Upper lobe of right lung (tissue), 1 donor: Measurements from ENCODE around the gene TIMM44. TPM values are rescaled to one million over a fixed set of nuclear protein-coding genes. Genes with fewer than 3 reads are reported as not detected.

Experiments used
- ATAC-seq: fragments of 200-7000 bp; cut with Tn5 transposase; one replicate; pipeline ENCODE4 v1.9.1; 2020; ENCODE audit warnings: mild to moderate bottlenecking, moderate library complexity
- DNase-seq: peaks from one replicate; pipeline ENCODE4 v3.0.0-alpha.2; 2020
- H3K27ac ChIP-seq: fragments of 200-600 bp; one replicate; pipeline ENCODE4 v1.8.0; 2022
- H3K27me3 ChIP-seq: fragments of 200-600 bp; one replicate; pipeline ENCODE4 v1.8.0; 2022; ENCODE audit warnings: mild to moderate bottlenecking
- H3K36me3 ChIP-seq: fragments of 200-600 bp; one replicate; pipeline ENCODE4 v1.8.0; 2022
- H3K4me1 ChIP-seq: fragments of 200-600 bp; one replicate; pipeline ENCODE4 v1.8.0; 2022
- H3K4me3 ChIP-seq: fragments of 200-600 bp; one replicate; pipeline ENCODE4 v1.8.0; 2022; ENCODE audit warnings: mild to moderate bottlenecking
- H3K9me3 ChIP-seq: fragments of 200-600 bp; one replicate; pipeline ENCODE4 v1.8.0; 2022
- intact Hi-C: fragments of 100-400 bp; cut with DNase I; formaldehyde crosslinking; loops from one replicate; pipeline ENCODE4 v1.11.0; 2022
- long read RNA-seq: library from polyadenylated mRNA; unstranded; transcript quantifications from one replicate; pipeline ENCODE4 v2.0.0, GENCODE V29; 2021
- total RNA-seq: library from RNA; stranded (reverse); fragmentation: NEBNext Ultra II Directional; extraction: Animal tissue kit (Norgen Biotek cat#: 25700); gene quantifications from one replicate; pipeline ENCODE4 v1.2.1, GENCODE V29; 2021
- TF ChIP-seq, protein P1 (sequence below): fragments of 200-600 bp; IDR thresholded peaks from one replicate; pipeline ENCODE4 v1.8.0; 2022; ENCODE audit warnings: antibody characterized with exemption
- donor health status: DM: no; HTN: yes; CAD: no; lungs with severe emphysema.

Gene TIMM44, protein sequence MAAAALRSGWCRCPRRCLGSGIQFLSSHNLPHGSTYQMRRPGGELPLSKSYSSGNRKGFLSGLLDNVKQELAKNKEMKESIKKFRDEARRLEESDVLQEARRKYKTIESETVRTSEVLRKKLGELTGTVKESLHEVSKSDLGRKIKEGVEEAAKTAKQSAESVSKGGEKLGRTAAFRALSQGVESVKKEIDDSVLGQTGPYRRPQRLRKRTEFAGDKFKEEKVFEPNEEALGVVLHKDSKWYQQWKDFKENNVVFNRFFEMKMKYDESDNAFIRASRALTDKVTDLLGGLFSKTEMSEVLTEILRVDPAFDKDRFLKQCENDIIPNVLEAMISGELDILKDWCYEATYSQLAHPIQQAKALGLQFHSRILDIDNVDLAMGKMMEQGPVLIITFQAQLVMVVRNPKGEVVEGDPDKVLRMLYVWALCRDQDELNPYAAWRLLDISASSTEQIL
- total RNA-seq: 49.8 TPM
- long read RNA-seq, transcript TIMM44-201 (13 exons, 2,075 nt): major isoform, 34 of 62 reads
- long read RNA-seq, partial matches to known transcripts: 7 of 62 reads
- long read RNA-seq, other reads (novel, unspliced or antisense): 14 of 62 reads

DNA sequence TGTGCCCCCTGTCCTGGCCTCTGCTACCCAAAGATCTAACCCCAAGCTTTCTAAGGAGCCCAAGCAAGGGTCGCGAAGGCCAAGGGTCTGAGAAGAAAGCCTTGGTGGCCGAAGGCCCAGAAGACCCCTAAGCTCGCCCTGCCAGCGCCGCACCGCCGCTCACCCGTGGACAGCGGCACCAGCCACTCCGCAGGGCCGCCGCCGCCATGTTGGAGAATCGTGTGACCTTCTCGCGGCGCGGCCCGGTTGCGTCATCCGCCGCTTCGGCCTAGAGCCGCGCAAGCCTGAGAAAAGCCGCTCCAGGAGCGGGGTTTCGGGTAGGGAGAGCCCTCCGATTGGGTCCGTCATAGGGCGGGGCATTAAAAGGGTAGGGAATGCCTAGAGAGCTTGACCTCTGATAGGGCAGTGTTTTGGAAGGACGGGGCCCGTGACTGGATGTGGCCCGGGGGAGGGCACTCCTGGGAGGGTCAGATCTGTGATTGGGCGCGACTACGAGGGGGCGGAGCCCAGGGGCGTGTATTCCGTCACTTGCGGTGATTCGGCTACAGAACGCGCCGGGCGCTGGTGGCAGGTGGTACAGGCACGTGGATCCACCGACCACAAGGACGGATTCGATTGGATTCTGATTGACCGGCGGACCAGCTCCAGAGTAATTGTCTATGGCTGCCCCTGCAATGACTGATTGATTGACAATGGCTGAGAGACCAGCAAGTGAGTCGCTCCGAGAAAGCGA is at the start of gene TIMM44:
Gene TIMM44, minus strand, starts transcription at position 223 of the 733 bp plus-strand sequence. Its CDS starts 15 bp downstream, at position 208.
- Histone ChIP-seq H3K36me3 (peaks cover 22% of the 10 kb centered on the region), H3K27ac (peak within 1 kb of the TSS; percentile 98), H3K9me3 (no peaks in the 10 kb centered on the region), H3K27me3 (no peaks in the 10 kb centered on the region), H3K4me1 (peaks cover 12% of the 10 kb centered on the region), H3K4me3 (peak within 1 kb of the TSS; percentile 92)
- TF ChIP-seq, protein P1, sequence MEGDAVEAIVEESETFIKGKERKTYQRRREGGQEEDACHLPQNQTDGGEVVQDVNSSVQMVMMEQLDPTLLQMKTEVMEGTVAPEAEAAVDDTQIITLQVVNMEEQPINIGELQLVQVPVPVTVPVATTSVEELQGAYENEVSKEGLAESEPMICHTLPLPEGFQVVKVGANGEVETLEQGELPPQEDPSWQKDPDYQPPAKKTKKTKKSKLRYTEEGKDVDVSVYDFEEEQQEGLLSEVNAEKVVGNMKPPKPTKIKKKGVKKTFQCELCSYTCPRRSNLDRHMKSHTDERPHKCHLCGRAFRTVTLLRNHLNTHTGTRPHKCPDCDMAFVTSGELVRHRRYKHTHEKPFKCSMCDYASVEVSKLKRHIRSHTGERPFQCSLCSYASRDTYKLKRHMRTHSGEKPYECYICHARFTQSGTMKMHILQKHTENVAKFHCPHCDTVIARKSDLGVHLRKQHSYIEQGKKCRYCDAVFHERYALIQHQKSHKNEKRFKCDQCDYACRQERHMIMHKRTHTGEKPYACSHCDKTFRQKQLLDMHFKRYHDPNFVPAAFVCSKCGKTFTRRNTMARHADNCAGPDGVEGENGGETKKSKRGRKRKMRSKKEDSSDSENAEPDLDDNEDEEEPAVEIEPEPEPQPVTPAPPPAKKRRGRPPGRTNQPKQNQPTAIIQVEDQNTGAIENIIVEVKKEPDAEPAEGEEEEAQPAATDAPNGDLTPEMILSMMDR: no peak
- peak; percentile 99 for DNase-seq
- peak; percentile 99 for ATAC-seq
- intact Hi-C loops: loop anchor here (10.0 kb wide), 1 partner anchor 311 kb away; no protein-coding TSS in a partner anchor

DNA sequence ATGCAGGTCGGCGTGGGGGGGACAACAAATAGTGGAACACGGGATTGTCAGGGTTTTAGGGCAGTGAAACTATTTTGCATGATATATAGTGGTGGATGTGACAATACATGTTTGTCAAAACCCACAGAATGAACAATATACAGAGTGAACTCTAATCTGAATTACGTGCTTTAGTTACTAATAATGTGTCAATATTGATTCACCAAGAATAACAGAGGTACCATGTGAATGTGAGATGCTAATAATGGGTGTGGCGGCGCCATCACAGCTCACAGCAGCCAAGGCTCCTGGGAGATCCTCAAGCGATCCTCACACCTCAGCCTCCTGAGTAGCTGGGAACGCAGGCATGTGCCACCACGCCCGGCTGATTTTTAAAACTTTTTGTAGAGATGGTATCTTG is 49.1 kb upstream of the TIMM44 start:
- H3K27me3 ChIP-seq: no peaks in the 10 kb centered on the region
- H3K9me3 ChIP-seq: no peaks in the 10 kb centered on the region
- H3K36me3 ChIP-seq: peaks cover 44% of the 10 kb centered on the region
- H3K27ac ChIP-seq: no peak overlapping the region
- H3K4me3 ChIP-seq: no peak overlapping the region
- ATAC-seq: no peak
- TF ChIP-seq, protein P1: no peak
- H3K4me1 ChIP-seq: peaks cover 12% of the 10 kb centered on the region
- DNase-seq: no peak
- intact Hi-C loops: no loop called here

DNA sequence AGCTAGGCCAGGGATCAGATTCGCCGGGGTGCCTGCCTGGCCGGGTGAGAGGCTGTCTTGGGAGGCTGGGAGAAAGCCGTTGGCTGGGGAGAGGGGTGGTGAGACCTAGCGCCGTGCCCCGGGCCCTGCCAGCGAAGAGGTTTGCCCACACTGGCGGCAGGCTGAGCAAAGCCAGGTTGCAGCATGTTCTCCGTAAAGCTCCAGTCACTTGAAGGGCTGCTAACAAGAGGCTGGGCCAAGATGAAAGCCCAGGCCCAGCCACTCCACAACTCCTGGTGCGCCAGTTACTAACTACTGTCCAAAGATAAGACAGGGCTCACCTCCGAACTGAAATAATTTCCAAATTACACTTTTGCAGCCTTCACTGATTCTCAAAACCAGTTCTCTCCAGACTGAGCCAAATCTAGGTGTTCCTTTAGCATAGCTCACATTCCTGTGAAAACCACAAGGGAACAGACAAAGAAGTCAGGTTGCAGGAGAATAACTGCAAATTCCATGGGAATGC is 45.7 kb upstream of the TIMM44 start:
- Histone ChIP-seq H3K36me3 (peaks cover 58% of the 10 kb centered on the region), H3K9me3 (no peaks in the 10 kb centered on the region), H3K4me1 (peaks cover 28% of the 10 kb centered on the region), H3K27me3 (no peaks in the 10 kb centered on the region), H3K4me3 (no peak overlapping the region), H3K27ac (peak overlapping the region; percentile 74)
- DNase-seq (no peak), ATAC-seq (peak; percentile 65)
- intact Hi-C loops: no loop called here
- TF ChIP-seq, protein P1: no peak

DNA sequence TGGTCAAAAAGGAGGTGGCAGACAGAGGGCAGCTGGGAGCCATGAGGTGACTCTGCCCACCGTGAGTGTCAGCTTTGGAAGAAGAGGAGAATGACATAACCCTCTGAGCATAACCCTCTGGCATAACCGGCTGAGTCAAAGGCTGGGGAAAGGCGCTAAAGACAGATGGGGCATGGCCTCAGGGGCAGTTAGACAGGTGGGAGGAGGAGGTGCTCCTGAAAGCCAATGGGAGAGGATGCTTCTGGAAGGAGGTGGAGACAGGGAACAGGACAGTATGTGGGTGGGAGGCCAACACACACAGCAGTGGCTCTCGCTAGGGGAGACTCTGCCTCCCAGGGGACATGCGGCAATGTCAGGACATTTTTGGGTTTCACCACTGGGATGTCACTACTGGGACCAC is 44.8 kb upstream of the TIMM44 start:
- Histone ChIP-seq H3K27ac (peak overlapping the region; percentile 74), H3K9me3 (no peaks in the 10 kb centered on the region), H3K4me1 (peaks cover 28% of the 10 kb centered on the region), H3K36me3 (peaks cover 62% of the 10 kb centered on the region), H3K4me3 (no peak overlapping the region), H3K27me3 (no peaks in the 10 kb centered on the region)
- TF ChIP-seq, protein P1: no peak
- DNase-seq (no peak), ATAC-seq (peak; percentile 68)
- intact Hi-C loops: no loop called here

DNA sequence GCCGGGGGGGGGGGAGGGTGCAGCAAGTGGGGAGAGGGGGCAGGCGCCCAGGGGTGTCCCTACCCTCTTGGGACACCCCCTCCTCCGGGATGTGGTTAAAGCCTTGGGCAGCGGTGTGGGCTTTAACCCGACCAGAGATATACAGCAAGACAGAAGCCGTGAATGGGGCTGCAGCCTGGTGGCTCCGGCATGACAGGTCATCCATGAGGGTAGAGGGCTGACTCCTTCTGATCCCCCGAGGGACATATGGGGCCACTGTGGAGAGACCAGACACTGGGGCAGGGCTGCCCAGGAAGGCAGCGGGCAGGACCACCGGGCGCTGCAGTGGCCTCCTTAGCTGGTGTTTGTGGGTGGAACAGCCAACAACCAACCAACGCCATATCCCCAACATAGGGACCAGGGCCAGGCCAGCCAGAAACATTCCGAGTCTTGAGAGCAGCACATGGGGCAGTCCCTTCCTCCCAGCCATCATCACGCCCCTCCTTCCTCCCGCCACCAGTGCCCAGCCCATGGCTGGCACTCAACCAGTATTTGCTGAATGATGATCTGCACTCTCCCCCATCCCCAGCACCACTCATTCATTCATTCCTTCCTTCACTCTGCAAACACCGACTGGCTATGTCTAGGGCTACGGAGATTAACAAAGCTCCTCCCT is 43.8 kb upstream of the TIMM44 start:
- Histone ChIP-seq H3K9me3 (no peaks in the 10 kb centered on the region), H3K27ac (peak overlapping the region; percentile 74), H3K4me1 (peaks cover 28% of the 10 kb centered on the region), H3K27me3 (no peaks in the 10 kb centered on the region), H3K36me3 (peaks cover 71% of the 10 kb centered on the region), H3K4me3 (no peak overlapping the region)
- TF ChIP-seq, protein P1: no peak
- intact Hi-C loops: no loop called here
- ATAC-seq: peak; percentile 12
- DNase-seq: no peak
